Measurements from ENCODE around the gene SHANK2.

SHANK2 gene

DNA sequence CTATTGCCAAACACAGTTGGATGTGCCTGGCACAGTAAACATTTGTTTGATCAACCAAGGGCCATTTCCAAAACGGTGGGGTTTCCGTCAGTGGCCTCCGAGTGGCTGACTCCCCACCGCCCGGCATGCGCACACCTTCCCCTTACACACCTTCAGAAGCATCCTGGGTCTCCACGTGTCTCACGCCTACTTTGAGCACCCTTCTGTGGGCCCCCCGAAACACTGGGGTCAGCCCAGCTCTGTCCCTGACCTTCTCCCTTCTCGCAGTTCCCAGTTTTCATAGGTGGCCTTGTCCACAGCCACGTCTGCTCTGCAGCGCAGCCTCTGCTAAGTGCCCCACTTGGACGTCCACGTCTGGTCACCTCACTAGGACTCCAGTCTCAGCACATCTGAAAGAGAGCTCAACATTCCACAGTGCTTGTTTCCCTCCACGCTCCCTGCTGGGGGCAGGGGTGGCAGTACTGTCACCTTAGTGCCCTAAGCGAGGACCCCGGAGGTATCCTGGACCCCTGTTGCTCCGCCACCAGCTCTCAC, 13.2 kb upstream of the SHANK2 start:
- Histone ChIP-seq H3K9me2 (replicated peaks; ENCODE audit: insufficient read depth, low read length) (no peaks in the 10 kb centered on the region), H3K9ac (ENCODE audit: low read length) (no peak overlapping the region), H3K79me2 (ENCODE audit: low read length) (no peaks in the 10 kb centered on the region), H2AFZ (ENCODE audit: low read length) (no peak overlapping the region), H3K4me1 (ENCODE audit: low read length) (no peaks in the 10 kb centered on the region), H3K4me2 (ENCODE audit: low read depth, low read length) (no peak overlapping the region), H3K4me3 (ENCODE audit: low read length) (no peak overlapping the region), H3K36me3 (replicated peaks; ENCODE audit: insufficient read depth, low read length) (no peaks in the 10 kb centered on the region), H3K27ac (ENCODE audit: low read length) (no peak overlapping the region), H3K9me3 (replicated peaks; ENCODE audit: insufficient read depth, low read length) (no peaks in the 10 kb centered on the region), H4K20me1 (ENCODE audit: insufficient read depth, low read length) (no peaks in the 10 kb centered on the region), H3F3A (ENCODE audit: insufficient read depth, low read length) (no peaks in the 10 kb centered on the region), H3K27me3 (replicated peaks; ENCODE audit: insufficient read depth, low read length) (peaks cover 98% of the 10 kb centered on the region)
- no peak for TF ChIP-seq EZH2phosphoT487 (IDR thresholded peaks at IDR 0.05; ENCODE audit: low read length)
- TF ChIP-seq EZH2 (optimal IDR thresholded peaks at IDR 0.05; ENCODE audit: low read depth, low read length), result no peak
- DNase-seq, result no peak

DNA sequence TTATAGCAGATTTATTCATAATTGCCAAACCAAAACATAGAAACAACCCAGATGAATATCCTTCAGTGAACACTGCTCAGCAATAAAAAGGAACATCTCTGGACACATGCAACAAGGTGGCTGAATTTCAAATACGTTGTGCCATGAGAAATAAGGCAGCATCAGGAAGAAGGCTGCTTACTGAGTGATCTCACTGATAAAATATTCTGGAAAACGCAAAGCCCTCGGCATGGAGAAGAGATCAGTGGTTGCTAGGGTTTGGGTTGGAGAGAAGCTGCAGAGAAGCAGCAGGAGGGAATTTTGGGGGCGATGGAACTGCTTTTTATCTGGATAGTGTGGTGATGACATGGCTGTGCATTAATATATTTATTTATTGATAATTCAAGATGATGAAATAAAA, 11.0 kb upstream of the SHANK2 start:
- Histone ChIP-seq H3K27me3 (replicated peaks; ENCODE audit: insufficient read depth, low read length) (peaks cover 92% of the 10 kb centered on the region), H3K4me3 (ENCODE audit: low read length) (no peak overlapping the region), H3K4me1 (ENCODE audit: low read length) (no peaks in the 10 kb centered on the region), H3K9ac (ENCODE audit: low read length) (no peak overlapping the region), H3K36me3 (replicated peaks; ENCODE audit: insufficient read depth, low read length) (no peaks in the 10 kb centered on the region), H3K4me2 (ENCODE audit: low read depth, low read length) (no peak overlapping the region), H2AFZ (ENCODE audit: low read length) (no peak overlapping the region), H3K79me2 (ENCODE audit: low read length) (no peaks in the 10 kb centered on the region), H3F3A (ENCODE audit: insufficient read depth, low read length) (no peaks in the 10 kb centered on the region), H3K9me3 (replicated peaks; ENCODE audit: insufficient read depth, low read length) (no peaks in the 10 kb centered on the region), H4K20me1 (ENCODE audit: insufficient read depth, low read length) (no peaks in the 10 kb centered on the region), H3K27ac (ENCODE audit: low read length) (no peak overlapping the region), H3K9me2 (replicated peaks; ENCODE audit: insufficient read depth, low read length) (no peaks in the 10 kb centered on the region)
- no peak for DNase-seq
- no peak for TF ChIP-seq EZH2phosphoT487 (IDR thresholded peaks at IDR 0.05; ENCODE audit: low read length)
- TF ChIP-seq EZH2 (optimal IDR thresholded peaks at IDR 0.05; ENCODE audit: low read depth, low read length), result no peak
- TF ChIP-seq, protein P1, sequence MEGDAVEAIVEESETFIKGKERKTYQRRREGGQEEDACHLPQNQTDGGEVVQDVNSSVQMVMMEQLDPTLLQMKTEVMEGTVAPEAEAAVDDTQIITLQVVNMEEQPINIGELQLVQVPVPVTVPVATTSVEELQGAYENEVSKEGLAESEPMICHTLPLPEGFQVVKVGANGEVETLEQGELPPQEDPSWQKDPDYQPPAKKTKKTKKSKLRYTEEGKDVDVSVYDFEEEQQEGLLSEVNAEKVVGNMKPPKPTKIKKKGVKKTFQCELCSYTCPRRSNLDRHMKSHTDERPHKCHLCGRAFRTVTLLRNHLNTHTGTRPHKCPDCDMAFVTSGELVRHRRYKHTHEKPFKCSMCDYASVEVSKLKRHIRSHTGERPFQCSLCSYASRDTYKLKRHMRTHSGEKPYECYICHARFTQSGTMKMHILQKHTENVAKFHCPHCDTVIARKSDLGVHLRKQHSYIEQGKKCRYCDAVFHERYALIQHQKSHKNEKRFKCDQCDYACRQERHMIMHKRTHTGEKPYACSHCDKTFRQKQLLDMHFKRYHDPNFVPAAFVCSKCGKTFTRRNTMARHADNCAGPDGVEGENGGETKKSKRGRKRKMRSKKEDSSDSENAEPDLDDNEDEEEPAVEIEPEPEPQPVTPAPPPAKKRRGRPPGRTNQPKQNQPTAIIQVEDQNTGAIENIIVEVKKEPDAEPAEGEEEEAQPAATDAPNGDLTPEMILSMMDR (IDR thresholded peaks at IDR 0.05; ENCODE audit: low read length), result no peak

DNA sequence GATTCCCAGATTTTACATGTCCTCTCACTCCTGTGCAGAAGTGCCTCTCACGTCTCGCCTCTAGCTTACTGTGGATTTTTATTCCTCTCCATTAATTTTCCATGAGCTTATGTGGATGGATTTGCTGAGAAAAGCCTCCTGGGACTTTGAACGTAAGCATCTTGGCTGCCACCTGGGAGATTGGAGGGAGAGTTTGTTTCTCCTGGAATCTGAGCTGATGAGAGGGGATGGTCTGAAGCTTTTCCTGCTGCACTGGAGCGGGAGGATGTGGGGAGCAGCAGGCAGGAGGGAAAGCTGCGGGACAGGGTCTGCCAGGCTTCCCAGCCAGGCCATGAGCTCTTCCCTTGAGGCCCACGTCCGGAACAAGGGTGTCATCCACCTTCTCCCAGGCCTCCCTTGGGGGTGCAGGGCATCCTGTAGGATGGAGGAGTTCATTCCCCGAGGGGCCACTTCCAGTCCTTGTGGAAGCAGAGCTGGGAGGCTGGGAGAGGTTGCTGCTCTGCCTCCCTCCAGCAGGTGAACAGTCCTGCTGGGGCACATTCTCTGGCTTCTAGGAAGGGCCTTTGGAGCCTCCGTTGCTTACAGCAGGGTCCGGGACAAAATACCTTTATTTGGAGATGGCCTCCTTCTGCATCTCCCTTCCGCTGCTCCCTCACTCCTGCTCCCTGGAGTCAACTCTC, 3.6 kb upstream of the SHANK2 start:
- no peaks in the 10 kb centered on the region for H4K20me1 ChIP-seq (ENCODE audit: insufficient read depth, low read length)
- TF ChIP-seq EZH2phosphoT487 (IDR thresholded peaks at IDR 0.05; ENCODE audit: low read length), result no peak
- TF ChIP-seq, protein P1 (IDR thresholded peaks at IDR 0.05; ENCODE audit: low read length), result no peak
- TF ChIP-seq EZH2 (optimal IDR thresholded peaks at IDR 0.05; ENCODE audit: low read depth, low read length), result no peak
- no peaks in the 10 kb centered on the region for H3K9me2 ChIP-seq (replicated peaks; ENCODE audit: insufficient read depth, low read length)
- no peak overlapping the region for H3K4me2 ChIP-seq (ENCODE audit: low read depth, low read length)
- H3K27me3 ChIP-seq (replicated peaks; ENCODE audit: insufficient read depth, low read length), result peaks cover 83% of the 10 kb centered on the region
- no peak overlapping the region for H3K4me3 ChIP-seq (ENCODE audit: low read length)
- no peaks in the 10 kb centered on the region for H3K79me2 ChIP-seq (ENCODE audit: low read length)
- H3K9me3 ChIP-seq (replicated peaks; ENCODE audit: insufficient read depth, low read length), result no peaks in the 10 kb centered on the region
- no peaks in the 10 kb centered on the region for H3K4me1 ChIP-seq (ENCODE audit: low read length)
- H3F3A ChIP-seq (ENCODE audit: insufficient read depth, low read length), result no peaks in the 10 kb centered on the region
- no peaks in the 10 kb centered on the region for H3K36me3 ChIP-seq (replicated peaks; ENCODE audit: insufficient read depth, low read length)
- no peak overlapping the region for H2AFZ ChIP-seq (ENCODE audit: low read length)
- H3K9ac ChIP-seq (ENCODE audit: low read length), result no peak overlapping the region
- no peak for DNase-seq
- no peak overlapping the region for H3K27ac ChIP-seq (ENCODE audit: low read length)

DNA sequence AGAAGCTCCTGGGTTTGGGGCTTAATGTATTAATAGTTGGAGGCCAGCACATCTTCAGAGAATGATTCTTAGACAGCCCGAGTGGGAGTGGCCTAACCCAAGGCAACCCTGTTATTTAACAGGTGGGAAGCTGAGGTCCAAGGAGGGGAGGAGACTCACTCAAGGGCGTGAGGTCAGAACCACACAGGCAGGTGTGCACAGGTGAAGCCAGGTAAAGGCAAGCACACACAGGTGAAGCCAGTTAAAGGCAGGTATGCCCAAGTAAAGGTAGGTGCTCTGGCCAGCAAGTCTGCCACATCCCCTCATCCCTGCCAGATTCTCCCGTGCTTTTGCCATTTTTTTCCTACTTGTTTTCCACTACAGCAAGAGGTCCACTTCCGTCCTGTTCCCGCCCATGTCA, 2.9 kb upstream of the SHANK2 start:
- Histone ChIP-seq H3K9me3 (replicated peaks; ENCODE audit: insufficient read depth, low read length) (no peaks in the 10 kb centered on the region), H4K20me1 (ENCODE audit: insufficient read depth, low read length) (no peaks in the 10 kb centered on the region), H3K27ac (ENCODE audit: low read length) (no peak overlapping the region), H3K9ac (ENCODE audit: low read length) (no peak overlapping the region), H2AFZ (ENCODE audit: low read length) (no peak overlapping the region), H3K9me2 (replicated peaks; ENCODE audit: insufficient read depth, low read length) (no peaks in the 10 kb centered on the region), H3K36me3 (replicated peaks; ENCODE audit: insufficient read depth, low read length) (no peaks in the 10 kb centered on the region), H3K4me2 (ENCODE audit: low read depth, low read length) (no peak overlapping the region), H3K79me2 (ENCODE audit: low read length) (no peaks in the 10 kb centered on the region), H3K4me3 (ENCODE audit: low read length) (no peak overlapping the region), H3K4me1 (ENCODE audit: low read length) (no peaks in the 10 kb centered on the region), H3F3A (ENCODE audit: insufficient read depth, low read length) (no peaks in the 10 kb centered on the region), H3K27me3 (replicated peaks; ENCODE audit: insufficient read depth, low read length) (peaks cover 83% of the 10 kb centered on the region)
- DNase-seq, result no peak
- TF ChIP-seq EZH2 (optimal IDR thresholded peaks at IDR 0.05; ENCODE audit: low read depth, low read length) (no peak), EZH2phosphoT487 (IDR thresholded peaks at IDR 0.05; ENCODE audit: low read length) (no peak)
- TF ChIP-seq, protein P1 (IDR thresholded peaks at IDR 0.05; ENCODE audit: low read length), result no peak

All from MM.1S (cell line).